OCI-LY3 (cell line): ENCODE measurements around the gene TBX4.

ENCODE experiments used
- H2AFZ ChIP-seq: fragments of 200-600, 300-600 bp; shearing (Covaris generic); 2 replicates; pipeline ENCODE4 v1.6.0; 2014; ENCODE audit warnings: antibody characterized with exemption, low read depth, low read length
- H3K27ac ChIP-seq: fragments of 200-600, 300-600 bp; sonication (generic); 2 replicates; pipeline ENCODE4 v1.5.1; 2014; ENCODE audit warnings: mild to moderate bottlenecking, low read length, moderate library complexity, mixed read lengths
- H3K27me3 ChIP-seq: fragments of 200-600, 300-600 bp; sonication (generic); 2 replicates; pipeline ENCODE4 v1.6.1; 2014; ENCODE audit warnings: low read depth, low read length, mixed read lengths
- H3K36me3 ChIP-seq: fragments of 200-600, 300-600 bp; sonication (generic); replicated peaks from 2 replicates; pipeline ENCODE3; 2014; ENCODE audit warnings: low read depth, low read length, mixed read lengths
- H3K4me1 ChIP-seq: fragments of 300-600, 200-600 bp; sonication (generic); 2 replicates; pipeline ENCODE4 v1.6.1; 2014; ENCODE audit warnings: low read length, mixed read lengths
- H3K4me2 ChIP-seq: fragments of 200-600, 300-600 bp; sonication (generic); 2 replicates; pipeline ENCODE4 v1.6.1; 2014; ENCODE audit warnings: low read length, mixed read lengths
- H3K4me3 ChIP-seq: fragments of 300-600, 200-600 bp; sonication (generic); 2 replicates; pipeline ENCODE4 v1.5.1; 2014; ENCODE audit warnings: antibody characterized with exemption, mild to moderate bottlenecking, low read length, moderate library complexity
- H3K79me2 ChIP-seq: fragments of 300-600, 200-600 bp; shearing (Covaris generic); 2 replicates; pipeline ENCODE4 v1.6.1; 2014; ENCODE audit warnings: mild to moderate bottlenecking, low read length, mixed read lengths
- H3K9ac ChIP-seq: fragments of 300-600, 200-600 bp; shearing (Covaris generic); 2 replicates; pipeline ENCODE4 v1.6.0; 2014; ENCODE audit warnings: mild to moderate bottlenecking, low read length, moderate library complexity
- H3K9me3 ChIP-seq: fragments of 200-600, 300-600 bp; shearing (Covaris generic); 2 replicates; pipeline ENCODE4 v1.6.1; 2014; ENCODE audit warnings: low read length, mixed read lengths; ENCODE audit not compliant: insufficient read depth
- H4K20me1 ChIP-seq: fragments of 200-600, 300-600 bp; sonication (generic); 2 replicates; pipeline ENCODE4 v1.6.1; 2016; ENCODE audit warnings: low read length, mixed read lengths; ENCODE audit not compliant: insufficient read depth
- CTCF ChIP-seq: fragments of 200-600, 300-600 bp; sonication (generic); IDR thresholded peaks from 2 replicates; pipeline ENCODE4 v1.5.1; 2014; ENCODE audit warnings: antibody characterized with exemption, low read length, low read depth
- EZH2phosphoT487 ChIP-seq: fragments of 200-600 bp; shearing (Covaris generic); IDR thresholded peaks from 2 replicates; pipeline ENCODE4 v1.6.1; 2018; ENCODE audit warnings: antibody characterized with exemption, mixed run types, low read depth

Gene TBX4

GRCh38 chr17:61456061-61456681, 3.9 kb downstream of the TBX4 start:
- no peaks in the 10 kb centered on the region for H3K36me3 ChIP-seq
- H3K4me3 ChIP-seq = no peak overlapping the region
- no peaks in the 10 kb centered on the region for H3K9me3 ChIP-seq
- H2AFZ ChIP-seq = no peak overlapping the region
- H3K9ac ChIP-seq = no peak overlapping the region
- TF ChIP-seq EZH2phosphoT487 = no peak
- no peak for TF ChIP-seq CTCF
- H3K79me2 ChIP-seq = no peaks in the 10 kb centered on the region
- no peaks in the 10 kb centered on the region for H3K27me3 ChIP-seq
- no peak overlapping the region for H3K4me2 ChIP-seq
- H3K4me1 ChIP-seq = no peaks in the 10 kb centered on the region
- H4K20me1 ChIP-seq = no peaks in the 10 kb centered on the region
- H3K27ac ChIP-seq = no peak overlapping the region

- Histone ChIP-seq H3K27ac (no peak overlapping the region), H3K79me2 (no peaks in the 10 kb centered on the region), H3K4me2 (no peak overlapping the region), H3K4me1 (no peaks in the 10 kb centered on the region), H4K20me1 (no peaks in the 10 kb centered on the region), H3K27me3 (no peaks in the 10 kb centered on the region), H3K36me3 (no peaks in the 10 kb centered on the region), H3K4me3 (no peak overlapping the region), H2AFZ (no peak overlapping the region), H3K9me3 (no peaks in the 10 kb centered on the region), H3K9ac (no peak overlapping the region)
- TF ChIP-seq EZH2phosphoT487 = no peak
- TF ChIP-seq CTCF = no peak
Observed at GRCh38 chr17:61456688-61457225, 4.5 kb downstream of the TBX4 start.

- Histone ChIP-seq H3K27me3 (no peaks in the 10 kb centered on the region), H3K9ac (no peak overlapping the region), H3K4me1 (no peaks in the 10 kb centered on the region), H2AFZ (no peak overlapping the region), H3K79me2 (no peaks in the 10 kb centered on the region), H3K9me3 (no peaks in the 10 kb centered on the region), H4K20me1 (no peaks in the 10 kb centered on the region), H3K4me2 (no peak overlapping the region), H3K4me3 (no peak overlapping the region), H3K36me3 (no peaks in the 10 kb centered on the region), H3K27ac (no peak overlapping the region)
- TF ChIP-seq CTCF (no peak), EZH2phosphoT487 (no peak)
Observed at GRCh38 chr17:61457226-61457983, 5.2 kb downstream of the TBX4 start.

GRCh38 chr17:61458000-61458399, 5.8 kb downstream of the TBX4 start:
- no peaks in the 10 kb centered on the region for H3K79me2 ChIP-seq
- no peaks in the 10 kb centered on the region for H3K27me3 ChIP-seq
- H2AFZ ChIP-seq = no peak overlapping the region
- no peaks in the 10 kb centered on the region for H4K20me1 ChIP-seq
- H3K36me3 ChIP-seq = no peaks in the 10 kb centered on the region
- H3K9ac ChIP-seq = no peak overlapping the region
- H3K4me2 ChIP-seq = no peak overlapping the region
- no peaks in the 10 kb centered on the region for H3K9me3 ChIP-seq
- no peak for TF ChIP-seq EZH2phosphoT487
- TF ChIP-seq CTCF = no peak
- no peaks in the 10 kb centered on the region for H3K4me1 ChIP-seq
- no peak overlapping the region for H3K27ac ChIP-seq
- no peak overlapping the region for H3K4me3 ChIP-seq
